LNCaP clone FGC (cell line): Measurements from ENCODE around the gene CD3D.
"Not testable (repeated sequence)": the region's sequence is repeated elsewhere in the genome, so short reads cannot be mapped to it uniquely, and the experiment has no call there.

ENCODE experiments used
- DNase-seq: peaks from one replicate; pipeline ENCODE4 v3.0.0-alpha.2; 2011; ENCODE audit warnings: low read depth
- H3K4me3 ChIP-seq: 2 replicates; pipeline ENCODE4 v1.5.1; 2011; ENCODE audit warnings: mild to moderate bottlenecking, low read depth, low read length, control low read depth
- TF ChIP-seq, protein P1 (sequence below): IDR thresholded peaks from 2 replicates; pipeline ENCODE4 v1.5.1; 2012; ENCODE audit warnings: mild to moderate bottlenecking; ENCODE audit not compliant: control insufficient read depth, insufficient read depth; ENCODE audit errors: extremely low read depth

The CD3D gene

DNA sequence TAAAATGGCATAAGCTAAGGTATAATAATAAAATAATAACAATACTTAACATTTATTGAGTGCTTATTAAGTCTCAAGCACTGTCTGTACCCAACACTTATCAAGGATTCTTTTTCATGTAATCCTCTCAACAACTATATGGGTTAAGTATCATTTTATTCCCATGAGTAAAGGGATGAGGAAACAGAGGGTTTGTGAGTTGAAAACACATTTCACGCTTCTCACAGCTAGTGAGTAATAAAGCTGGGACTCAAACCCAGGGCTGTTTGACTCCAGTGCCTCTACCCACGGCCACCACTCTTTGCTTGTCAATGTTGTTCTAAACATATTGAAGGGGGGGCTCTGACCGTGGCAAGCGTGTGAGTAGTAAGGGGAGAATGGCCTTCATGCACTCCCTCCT is 29.3 kb downstream of the CD3D start:
- no peak for DNase-seq
- no peak overlapping the region for H3K4me3 ChIP-seq
- TF ChIP-seq, protein P1, sequence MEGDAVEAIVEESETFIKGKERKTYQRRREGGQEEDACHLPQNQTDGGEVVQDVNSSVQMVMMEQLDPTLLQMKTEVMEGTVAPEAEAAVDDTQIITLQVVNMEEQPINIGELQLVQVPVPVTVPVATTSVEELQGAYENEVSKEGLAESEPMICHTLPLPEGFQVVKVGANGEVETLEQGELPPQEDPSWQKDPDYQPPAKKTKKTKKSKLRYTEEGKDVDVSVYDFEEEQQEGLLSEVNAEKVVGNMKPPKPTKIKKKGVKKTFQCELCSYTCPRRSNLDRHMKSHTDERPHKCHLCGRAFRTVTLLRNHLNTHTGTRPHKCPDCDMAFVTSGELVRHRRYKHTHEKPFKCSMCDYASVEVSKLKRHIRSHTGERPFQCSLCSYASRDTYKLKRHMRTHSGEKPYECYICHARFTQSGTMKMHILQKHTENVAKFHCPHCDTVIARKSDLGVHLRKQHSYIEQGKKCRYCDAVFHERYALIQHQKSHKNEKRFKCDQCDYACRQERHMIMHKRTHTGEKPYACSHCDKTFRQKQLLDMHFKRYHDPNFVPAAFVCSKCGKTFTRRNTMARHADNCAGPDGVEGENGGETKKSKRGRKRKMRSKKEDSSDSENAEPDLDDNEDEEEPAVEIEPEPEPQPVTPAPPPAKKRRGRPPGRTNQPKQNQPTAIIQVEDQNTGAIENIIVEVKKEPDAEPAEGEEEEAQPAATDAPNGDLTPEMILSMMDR: no peak

- no peak for DNase-seq
- no peak overlapping the region for H3K4me3 ChIP-seq
- TF ChIP-seq, protein P1: no peak
Observed at GRCh38 chr11:118312328-118312727, 30.2 kb downstream of the CD3D start.

DNA sequence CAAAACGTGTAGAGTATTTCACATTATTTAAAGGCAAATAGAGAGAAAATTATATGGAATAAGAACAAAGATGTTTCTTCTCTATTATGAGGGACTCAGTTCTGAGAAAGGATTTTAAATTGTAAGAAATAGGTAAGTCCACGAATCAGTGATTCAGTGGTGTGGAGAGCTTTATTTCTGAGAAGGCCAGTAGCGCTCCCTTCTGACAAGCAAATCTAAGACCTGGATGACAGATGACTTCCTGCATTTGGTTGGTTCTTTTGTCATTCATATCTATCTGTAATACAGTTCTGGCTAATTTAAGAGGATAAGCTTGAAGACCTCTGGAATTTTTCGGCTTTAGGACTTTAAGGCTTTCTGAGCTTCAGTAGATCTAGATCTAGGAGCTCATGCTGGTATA is 31.0 kb downstream of the CD3D start:
- H3K4me3 ChIP-seq: no peak overlapping the region
- TF ChIP-seq, protein P1: no peak
- DNase-seq: no peak

DNA sequence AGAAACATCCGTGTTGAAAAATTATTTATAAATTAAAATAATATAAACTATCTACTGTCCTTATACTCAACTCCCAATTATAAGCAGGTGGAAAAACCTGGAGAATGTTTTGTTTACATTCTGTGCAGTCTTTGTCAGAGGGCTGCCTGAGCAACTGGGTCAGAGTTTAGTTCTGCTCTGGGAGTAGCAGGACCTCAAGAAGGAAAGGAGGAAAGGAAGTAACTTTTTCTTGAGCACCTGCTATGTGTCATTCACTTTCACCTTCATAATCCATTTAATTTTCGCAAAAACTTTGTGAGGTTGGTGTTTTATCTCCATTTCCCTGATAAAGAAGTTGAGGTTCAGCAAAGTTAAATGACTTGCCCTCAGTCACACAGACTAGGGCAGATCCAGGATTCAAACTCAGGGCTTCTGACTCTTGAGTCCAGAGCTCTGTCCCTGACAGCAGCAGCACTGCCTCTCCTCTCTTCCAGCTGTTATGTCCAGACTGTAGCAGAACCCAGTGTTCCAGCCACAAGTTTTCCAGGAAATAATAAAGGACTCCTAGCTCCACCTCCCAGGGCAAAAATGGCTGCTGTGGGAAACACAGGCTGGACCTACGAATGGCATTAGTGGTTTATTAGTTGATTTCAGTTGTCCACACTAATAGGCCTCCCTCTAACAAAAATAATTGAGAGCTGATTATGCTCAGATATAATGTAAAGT is 31.6 kb downstream of the CD3D start:
- TF ChIP-seq, protein P1: no peak
- no peak overlapping the region for H3K4me3 ChIP-seq
- no peak for DNase-seq

GRCh38 chr11:118310271-118310670 is 32.2 kb downstream of the CD3D start:
- TF ChIP-seq, protein P1: no peak
- DNase-seq: no peak
- H3K4me3 ChIP-seq: no peak overlapping the region

DNA sequence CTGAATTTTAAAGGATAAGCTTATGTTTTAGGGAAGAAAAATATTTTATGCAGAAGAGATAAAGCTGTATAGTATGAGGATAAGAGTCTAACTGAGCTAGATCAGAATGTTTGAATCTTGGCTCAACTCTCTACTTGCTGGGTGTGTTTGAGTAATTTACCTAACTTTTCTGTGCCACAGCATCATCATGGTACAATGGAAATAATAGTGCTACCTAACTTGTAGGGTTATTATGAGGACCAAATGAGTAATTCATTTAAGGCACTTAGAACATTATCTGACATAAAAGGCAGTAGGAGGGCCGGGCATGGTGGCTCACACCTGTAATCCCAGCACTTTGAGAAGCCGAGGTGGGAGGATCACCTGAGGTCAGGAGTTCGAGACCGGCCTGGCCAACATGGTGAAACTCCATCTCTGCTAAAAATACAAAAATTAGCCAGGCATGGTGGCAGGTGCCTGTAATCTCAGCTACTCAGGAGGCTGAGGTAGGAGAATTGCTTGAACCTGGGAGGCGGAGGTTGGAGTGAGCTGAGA is 33.4 kb downstream of the CD3D start:
- DNase-seq: not testable (repeated sequence)

DNA sequence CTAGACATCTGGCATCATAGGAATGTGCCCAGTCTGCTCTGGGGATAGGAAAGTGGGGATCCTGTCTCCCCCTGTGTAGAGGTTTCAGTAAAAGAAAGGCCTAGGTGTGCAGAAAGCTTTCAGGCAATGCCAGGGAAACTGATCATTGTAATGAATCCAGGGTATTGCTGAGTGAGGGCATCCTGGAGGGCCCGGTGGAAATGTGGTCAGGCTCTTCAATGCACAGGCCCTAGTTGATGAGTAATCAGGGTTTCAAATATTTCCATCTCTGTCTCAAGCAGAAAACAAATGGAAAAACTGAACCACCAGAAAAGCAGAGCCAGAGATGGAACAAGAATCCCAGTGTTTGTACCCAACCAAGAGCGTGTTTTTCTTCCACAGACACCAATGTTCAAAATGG is 35.9 kb downstream of the CD3D start:
- no peak overlapping the region for H3K4me3 ChIP-seq
- DNase-seq: no peak
- TF ChIP-seq, protein P1: no peak

More for the DNA sequence above, 33.4 kb downstream of the CD3D start:
- H3K4me3 ChIP-seq: not testable (repeated sequence)
